ACHN (cell line): ENCODE results near the gene ATP12A.

Experiments
- DNase-seq: peaks from one replicate; pipeline ENCODE4 v3.0.0-alpha.2; 2015
- in situ Hi-C: cut with HindIII; loops from 2 replicates; pipeline ENCODE4 v1.10.0; 2017; ENCODE audit warnings: low sequenced_read_pairs, low pct_ligation_motif_present, low pct_unique_long_range_greater_than_20kb

The ATP12A gene

GRCh38 chr13:24745861-24746617 lies 65.8 kb downstream of the ATP12A start:
- DNase-seq = no peak
- in situ Hi-C loops = no loop called here

GRCh38 chr13:24746618-24747247 lies 66.5 kb downstream of the ATP12A start:
- in situ Hi-C loops = no loop called here
- no peak for DNase-seq

GRCh38 chr13:24747248-24748060 lies 67.2 kb downstream of the ATP12A start:
- in situ Hi-C loops = no loop called here
- DNase-seq = no peak

- no peak for DNase-seq
- in situ Hi-C loops = no loop called here
Measured at GRCh38 chr13:24748061-24748400, 67.8 kb downstream of the ATP12A start.

GRCh38 chr13:24759197-24759596 lies 79.0 kb downstream of the ATP12A start:
- in situ Hi-C loops = no loop called here
- DNase-seq = no peak
